Frontal cortex (tissue), 4 donors: Measurements from ENCODE around the gene RNF157. TPM values are rescaled to one million over a fixed set of nuclear protein-coding genes. Genes with fewer than 3 reads are reported as not detected.
A peak's percentile ranks its signal among the peaks of the same experiment; 100 is the strongest.
"Not testable (repeated sequence)": the region's sequence is repeated elsewhere in the genome, so short reads cannot be mapped to it uniquely, and the experiment has no call there.

ENCODE experiments used
- DNase-seq, 2 donors: peaks; one replicate each; pipeline ENCODE4 v3.0.0; 2012; ENCODE audit warnings: low spot score in 2 of 2
- FAIRE-seq: peaks from 2 replicates; lab custom pipeline; 2012; peaks lifted over from hg19 to GRCh38; lab: Jason Lieb, UNC
- total RNA-seq: library from RNA; depleted of rRNA; stranded (reverse); fragments of >200 nt; gene quantifications from one replicate; pipeline ENCODE4 v1.2.3, GENCODE V29; 2014
- donor health status: control.
- donor health status: control.
- donor health status: control.

RNF157 gene
- total RNA-seq, 1 donor from 2014 or later = 18.3 TPM

DNA sequence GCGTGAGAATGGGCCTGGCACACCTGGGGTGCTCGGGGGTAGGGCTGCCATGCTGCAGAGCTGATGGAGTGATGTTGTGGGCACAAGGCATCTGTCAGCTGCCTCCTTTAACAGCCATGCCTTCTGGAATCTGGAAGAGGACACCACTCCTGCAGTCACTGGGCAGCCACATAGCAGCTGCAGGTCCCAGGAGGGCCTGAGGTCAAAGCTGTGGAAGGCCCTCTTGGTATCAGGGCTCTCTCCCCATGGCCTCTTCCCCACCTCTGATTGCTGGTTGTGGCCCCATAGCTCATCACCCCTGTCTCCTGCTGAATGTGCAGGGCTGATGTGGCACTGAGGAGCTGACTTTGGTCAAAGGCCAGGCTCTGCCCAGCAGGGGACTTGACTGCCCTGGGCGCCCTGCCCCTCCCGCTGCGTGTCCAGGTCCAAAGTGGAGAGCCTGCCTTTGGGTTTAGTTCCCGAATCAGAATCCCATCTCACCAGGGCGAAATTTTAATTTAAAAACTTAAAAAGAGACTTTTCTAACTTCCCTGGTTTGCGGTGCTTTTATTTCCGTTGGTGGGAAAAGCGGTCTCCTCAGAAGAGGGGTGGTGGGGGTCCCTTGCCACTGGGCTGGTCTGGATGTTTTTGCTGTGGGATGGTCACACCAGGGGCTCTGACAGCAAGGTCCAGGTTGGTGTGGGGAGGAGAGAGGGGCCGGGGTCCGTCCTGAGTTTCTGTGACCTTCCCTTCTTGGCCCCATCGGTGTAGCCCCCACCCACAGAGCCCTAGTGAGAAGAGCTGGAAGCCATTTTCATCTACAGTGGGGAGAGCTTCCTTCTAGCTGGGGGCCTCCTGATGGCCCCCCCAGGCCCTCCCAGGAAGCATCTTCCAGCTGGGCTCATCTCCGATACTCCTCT lies 30.7 kb upstream of the RNF157 start:
- no peak for DNase-seq
- FAIRE-seq = no peak

DNA sequence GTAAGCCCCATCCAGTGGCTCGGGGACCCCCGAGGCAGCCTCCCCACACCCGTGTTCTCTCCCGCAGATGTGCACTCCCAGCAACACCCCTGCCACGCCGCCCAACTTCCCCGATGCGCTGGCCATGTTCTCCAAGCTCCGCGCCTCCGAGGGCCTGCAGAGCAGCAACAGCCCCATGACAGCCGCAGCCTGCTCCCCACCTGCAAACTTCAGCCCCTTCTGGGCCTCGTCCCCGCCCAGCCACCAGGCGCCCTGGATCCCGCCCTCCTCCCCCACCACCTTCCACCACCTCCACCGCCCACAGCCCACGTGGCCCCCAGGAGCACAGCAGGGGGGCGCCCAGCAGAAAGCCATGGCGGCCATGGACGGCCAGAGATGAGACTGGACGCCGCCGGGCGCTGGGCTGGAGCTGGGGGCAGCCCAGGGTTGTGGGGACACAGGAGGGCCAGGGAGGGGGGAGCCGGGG lies 29.9 kb upstream of the RNF157 start:
- DNase-seq = no peak
- FAIRE-seq = no peak

DNA sequence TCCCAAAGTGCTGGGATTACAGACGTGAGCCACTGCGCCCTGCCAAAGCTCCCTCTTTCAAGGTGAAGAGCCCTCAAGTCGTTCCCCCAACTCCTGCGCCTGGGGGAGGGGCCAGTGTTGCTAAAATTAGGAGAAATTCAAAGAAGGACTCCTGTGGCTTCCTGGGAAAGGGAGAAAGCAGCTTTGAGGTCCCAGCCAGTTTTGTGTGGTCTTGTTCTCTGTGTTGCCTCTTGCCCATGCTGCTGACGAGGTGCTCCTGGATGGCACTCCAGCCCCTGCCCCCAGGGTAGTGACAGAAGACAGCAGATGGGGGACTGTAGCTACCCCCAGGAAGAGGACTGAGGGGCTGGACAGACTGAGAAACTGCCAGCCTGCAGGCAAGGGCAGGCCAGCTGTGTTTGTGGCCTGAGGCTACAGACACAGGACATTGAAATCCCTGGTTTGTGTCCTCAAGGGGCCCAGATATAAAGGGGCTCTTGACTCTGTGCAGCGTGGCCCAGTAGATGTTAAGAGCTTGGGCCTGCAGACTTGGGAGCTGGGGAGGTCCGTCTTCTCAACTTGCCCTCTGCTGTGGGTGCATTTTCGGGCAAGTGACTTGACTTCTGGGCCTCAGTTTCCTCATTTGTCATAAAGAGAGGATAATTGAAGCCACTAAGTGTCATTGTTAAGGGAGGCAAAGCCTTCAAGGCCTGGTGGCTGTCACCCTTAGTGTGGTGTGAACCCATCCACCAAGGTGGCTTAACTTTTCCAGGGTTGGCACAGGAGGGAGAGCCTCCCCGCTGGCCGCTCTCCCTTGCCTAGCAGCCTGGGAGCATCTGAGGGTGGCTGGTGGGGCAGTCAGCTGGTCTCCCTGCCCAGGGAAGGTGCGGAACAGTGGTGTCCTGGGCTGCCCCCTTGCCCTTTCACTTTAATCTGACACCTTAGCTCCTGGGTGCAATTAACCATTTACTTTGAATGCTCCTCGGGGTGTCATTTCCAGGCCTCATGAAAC lies 29.0 kb upstream of the RNF157 start:
- FAIRE-seq (no peak), DNase-seq (no peak)

DNA sequence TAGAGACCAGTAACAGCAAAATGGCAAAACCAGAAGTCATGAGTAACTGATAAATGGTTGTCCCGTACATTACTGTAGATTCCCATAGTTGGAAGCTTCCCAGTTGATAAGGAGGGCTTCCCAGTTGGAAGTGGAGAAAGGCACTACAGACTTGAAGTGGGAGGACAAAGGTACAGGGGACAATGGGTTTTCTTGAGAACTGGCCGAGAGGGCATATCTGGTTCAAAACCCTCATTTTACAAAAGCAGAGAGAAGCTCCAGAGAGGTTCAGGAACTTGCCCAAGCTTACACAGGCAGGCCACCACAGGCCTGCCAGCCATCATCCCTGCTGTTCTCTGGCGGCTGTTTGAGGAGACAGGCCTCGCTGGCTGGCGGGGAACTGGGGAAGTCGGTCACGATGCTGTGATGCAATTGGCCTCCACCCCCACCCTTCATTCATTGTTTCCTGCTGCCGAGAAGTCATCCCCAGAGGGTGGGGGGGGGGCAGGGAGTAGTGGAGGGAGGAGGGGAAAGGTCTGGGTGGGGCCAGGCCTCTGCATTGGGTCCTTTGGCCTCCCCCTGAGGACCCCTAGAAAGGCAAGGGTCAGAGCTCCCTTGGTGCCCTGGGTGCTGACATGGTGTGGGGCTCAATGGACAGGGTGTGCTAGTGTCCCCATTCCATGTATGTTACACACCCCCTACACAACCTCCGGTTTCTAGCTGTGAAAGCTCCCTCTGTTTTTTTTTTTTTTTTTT lies 27.9 kb upstream of the RNF157 start:
- FAIRE-seq (no peak), DNase-seq (peak; percentile 74)

DNA sequence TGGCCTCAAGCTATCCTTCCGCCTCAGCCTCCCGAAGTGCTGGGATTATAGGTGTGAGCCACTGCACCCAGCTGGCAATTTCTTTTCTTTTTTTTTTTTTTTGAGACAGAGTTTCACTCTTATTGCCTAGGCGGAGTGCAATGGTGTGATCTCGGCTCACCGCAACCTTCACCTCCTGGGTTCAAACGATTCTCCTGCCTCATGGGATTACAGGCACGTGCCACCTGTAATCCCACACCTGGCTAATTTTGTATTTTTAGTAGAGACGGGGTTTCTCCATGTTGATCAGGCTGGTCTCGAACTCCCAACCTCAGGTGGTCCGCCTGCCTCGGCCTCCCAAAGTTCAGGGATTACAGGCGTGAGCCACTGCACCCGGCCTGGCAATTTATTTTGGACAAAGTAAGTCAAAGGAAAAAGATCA lies 27.3 kb upstream of the RNF157 start:
- DNase-seq, FAIRE-seq: not testable (repeated sequence)

DNA sequence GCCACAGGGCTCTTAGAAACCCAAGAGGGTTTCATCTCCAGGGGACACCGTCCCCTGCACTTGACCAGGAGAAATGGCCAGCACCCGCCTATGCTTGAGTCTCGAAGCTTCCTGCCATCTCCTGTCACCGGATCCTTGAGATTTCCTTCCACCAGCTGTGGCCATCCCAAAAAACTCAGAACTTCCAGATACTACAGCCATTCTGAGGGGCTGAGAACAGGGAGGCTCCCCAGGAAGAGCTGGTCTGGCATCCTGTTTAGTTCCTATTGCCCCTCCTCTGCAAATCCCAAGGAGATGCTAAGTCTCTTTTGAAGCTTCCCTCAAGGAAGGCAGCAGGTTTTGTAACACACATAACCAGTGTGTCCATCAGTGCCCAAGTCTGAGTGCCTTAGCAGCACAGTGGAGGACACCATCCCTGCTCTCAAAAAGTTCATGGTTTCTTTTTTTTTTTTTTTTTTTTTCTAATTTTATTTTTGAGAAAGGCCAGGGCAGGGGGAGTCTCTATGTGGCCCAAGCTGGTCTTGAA lies 26.8 kb upstream of the RNF157 start:
- no peak for FAIRE-seq
- DNase-seq = no peak

DNA sequence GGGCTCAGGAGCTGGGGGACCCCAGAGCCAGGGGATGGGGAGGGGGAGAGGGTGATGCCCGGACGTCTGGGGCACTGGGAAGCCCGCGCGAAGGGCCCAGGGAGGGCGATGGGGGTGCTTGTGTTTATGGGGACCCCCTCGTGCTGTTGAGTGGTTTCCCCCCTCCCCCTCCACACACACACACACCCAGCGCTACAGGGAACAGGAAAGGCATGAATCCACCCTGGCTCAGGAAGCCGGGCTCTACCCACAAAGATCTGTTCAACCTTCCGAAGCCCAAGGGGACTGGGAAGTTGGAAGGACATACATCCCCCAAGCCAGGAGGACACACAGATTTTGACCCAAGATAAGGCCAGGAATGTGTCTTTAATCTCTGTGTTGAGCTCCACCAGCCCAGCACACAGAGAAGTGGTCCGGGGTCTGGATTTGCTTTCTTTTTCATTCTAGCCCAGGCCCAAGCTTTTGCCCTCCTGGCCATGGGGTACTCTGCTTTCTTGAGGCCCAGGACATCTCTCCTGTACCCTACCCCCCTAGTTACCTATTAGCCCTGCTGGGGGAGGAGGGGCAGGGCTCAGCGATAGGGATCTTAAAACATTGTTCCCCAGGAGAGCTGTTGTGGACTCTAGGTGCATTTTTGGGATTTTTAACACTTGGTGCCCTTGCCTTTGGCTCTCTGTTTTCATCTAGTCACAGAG lies 26.1 kb upstream of the RNF157 start:
- FAIRE-seq (no peak), DNase-seq (no peak)

DNA sequence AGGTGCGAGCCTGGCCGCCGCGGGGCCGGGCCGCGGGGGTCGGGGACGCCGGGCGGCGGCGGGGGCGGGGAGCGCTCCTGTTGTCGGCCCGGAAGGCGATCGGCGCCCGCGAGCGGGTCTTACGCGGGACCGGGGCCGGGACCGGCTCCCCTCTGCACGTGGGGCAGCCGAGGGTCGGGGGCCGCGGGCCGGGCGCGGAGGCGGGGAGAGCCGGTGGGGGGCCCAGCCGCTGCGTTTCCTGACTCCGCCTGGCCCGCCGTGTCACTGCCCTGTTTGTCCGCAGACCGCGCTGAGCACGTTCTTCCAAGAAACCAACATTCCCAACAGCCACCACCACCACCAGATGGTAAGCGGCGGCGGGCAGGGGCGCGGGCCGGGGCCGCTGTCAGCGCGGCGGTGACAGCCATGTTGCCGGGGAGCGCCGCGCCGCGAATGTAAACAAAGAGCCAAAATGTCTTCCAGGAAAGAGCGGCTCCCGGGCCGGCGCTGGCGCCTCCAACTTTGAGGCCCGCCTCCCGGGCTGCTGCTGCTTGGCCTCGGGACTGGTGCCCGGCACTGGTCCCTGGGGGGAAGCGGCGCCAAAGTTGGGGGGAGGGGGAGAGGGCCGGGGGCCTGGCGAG lies 25.4 kb upstream of the RNF157 start:
- no peak for DNase-seq
- FAIRE-seq = no peak

DNA sequence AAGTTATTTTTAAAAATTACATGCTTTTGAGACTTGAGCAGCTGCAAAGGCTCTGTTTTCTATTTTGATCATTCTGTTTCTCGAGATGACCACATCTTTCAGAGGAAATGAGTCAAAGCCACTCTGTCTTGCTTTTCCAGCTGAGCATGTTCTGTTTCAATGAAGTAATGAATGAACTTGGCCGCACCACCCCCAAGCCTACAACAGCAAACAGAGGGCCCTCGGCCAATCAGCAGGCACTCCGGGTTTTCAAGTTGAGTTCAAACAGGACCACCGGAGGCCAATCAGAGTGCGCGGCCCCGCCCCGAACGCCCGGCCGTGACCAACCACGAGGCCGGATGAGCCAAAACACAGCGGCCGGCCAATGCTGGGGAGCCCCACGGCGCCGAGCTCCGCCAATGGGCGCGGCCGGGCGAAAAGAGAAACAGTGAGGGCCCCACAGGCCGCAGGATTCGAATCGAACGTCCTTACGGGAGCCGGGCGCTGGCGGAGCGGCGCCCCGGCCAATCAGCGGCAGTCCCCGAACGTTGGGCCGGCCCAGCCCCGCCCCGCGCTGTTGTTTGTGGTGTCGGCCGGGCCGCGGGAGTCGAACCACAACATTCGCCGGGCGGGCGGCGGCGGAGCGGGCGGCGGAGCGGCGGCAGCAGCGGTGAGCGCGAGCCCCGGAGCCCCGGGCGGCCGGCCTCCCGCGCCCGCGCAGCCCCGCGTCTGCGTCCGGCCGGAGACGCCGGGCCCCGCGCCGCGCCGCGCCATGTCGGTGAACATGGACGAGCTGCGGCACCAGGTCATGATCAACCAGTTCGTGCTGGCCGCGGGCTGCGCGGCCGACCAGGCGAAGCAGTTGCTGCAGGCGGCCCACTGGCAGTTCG lies 24.7 kb upstream of the RNF157 start, which contains the start of gene UBALD2:
TSS of gene UBALD2 (plus strand) at position 594 of the 869 bp plus-strand sequence. CDS start at position 752, 158 bp downstream.
- DNase-seq (peak; percentile 97 to 98), FAIRE-seq (peak; percentile 61)

DNA sequence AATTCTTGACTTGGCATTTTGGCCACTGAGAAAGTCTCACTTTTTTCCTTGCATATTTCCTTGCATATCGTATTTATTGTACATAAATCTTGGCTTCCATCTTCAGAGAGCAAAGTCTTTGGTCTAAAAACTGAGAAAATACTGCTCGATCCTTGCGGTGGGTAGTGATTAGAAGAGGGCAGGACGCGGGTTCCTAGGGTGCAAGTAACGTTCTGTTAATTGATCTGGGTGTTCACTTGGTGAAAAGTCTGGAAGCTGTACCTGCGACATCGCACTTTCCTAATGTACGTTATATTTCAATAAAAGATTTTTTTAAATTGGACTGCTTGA lies 24.1 kb upstream of the RNF157 start:
- no peak for FAIRE-seq

DNA sequence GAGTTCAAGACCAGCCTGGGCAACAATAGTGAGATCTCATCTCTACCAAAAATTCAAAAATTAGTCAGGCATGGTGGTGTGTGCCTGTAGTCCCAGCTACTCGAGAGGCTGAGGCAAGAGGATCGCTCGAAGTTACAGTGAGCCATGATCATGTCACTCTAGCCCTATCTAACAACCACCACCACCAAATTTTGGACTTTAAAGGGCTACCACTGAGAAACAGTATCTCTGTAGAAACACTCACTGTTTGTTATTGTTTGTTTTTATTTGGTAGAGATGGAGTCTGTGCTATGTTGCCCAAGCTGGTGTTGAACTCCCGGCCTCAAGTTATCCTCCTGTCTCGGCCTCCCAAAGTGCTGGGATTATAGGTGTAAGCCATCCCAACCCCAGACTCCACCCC lies 23.6 kb upstream of the RNF157 start:
- FAIRE-seq (no peak), DNase-seq (no peak)

More for the DNA sequence above, 24.1 kb upstream of the RNF157 start:
- DNase-seq = no peak

DNA sequence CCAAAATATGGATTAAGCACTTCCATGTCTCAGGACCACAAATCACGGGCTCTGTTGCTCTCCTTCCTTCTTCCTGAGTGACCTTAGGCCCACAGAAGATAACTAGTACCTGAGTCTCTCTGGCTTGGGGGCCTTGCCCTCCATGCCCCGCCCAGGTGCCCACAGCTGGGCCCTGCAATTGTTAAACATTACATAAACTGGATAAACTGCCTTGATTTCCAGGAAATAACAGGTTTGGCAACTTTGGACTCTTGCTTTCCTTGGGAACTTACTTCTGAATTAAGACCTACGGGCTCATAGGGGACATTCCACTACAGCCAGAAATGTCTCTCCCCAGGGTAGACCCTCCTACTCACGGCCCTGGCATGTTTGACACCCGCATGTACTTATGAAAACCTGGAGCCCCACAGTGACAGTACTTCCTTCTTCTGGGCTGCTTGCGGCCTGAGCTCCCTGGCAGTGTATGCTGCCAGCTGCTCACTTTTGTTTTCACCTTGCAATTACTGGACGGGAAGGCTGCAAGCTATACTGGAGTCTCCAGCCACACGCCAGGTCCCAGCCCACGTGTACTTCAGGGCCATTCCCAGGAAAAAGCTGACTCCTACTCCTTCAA lies 22.5 kb upstream of the RNF157 start:
- no peak for FAIRE-seq
- DNase-seq = no peak

DNA sequence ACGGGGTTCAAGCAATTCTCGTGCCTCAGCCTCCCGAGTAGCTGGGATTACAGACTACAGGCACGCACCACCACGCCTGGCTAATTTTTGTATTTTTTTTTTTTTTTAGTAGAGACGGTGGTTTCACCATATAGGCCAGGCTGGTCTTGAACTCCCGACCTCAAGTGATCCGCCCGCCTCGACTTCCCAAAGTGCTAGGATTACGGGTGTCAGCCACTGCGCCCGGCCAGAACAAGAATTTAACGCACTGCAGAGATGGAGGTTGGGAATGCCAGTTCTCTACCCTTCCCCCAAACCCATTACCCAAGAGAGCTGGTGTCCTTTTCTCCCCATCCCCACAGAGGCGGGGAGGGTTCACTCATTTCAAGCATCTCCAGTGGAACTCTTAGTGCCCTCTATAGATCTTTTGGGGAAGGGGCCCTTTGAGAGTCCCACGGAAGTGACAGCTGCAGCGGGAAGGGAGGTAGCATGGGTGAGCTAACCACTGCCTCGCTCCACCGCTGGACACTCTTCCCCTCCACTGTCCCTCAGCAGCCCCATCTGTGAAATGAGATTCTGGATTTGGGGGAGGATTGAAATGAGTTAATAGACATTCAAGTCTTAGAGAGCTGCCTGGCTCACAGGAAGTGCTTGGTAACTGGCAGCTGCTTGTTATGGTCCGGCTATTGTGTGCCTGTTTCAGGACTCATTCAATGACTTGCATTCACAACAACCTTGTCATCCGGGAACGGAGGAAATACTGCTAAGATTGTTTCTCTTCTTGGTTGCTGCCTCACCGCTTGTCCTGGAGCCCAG lies 21.3 kb upstream of the RNF157 start:
- no peak for DNase-seq
- FAIRE-seq = no peak

DNA sequence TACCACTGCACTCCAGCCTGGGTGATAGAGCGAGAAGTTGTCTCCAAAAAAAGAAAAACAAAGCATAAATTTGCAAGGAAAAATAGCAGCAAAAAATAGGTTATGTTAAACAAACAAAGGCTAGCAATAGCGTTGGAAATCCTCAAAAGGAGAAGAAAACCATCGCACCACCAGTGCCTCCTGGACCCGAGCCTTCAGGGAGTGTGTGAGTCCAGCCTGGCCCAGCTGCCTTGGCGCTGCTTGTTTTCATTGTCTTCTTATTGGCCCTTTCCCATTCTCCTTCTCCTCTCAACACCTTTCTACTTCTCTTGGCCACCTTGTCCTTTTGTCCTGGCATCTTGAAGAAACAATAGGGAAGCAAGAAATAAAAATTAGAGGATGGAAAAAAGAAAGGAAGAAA lies 20.4 kb upstream of the RNF157 start:
- FAIRE-seq = no peak
- no peak for DNase-seq

DNA sequence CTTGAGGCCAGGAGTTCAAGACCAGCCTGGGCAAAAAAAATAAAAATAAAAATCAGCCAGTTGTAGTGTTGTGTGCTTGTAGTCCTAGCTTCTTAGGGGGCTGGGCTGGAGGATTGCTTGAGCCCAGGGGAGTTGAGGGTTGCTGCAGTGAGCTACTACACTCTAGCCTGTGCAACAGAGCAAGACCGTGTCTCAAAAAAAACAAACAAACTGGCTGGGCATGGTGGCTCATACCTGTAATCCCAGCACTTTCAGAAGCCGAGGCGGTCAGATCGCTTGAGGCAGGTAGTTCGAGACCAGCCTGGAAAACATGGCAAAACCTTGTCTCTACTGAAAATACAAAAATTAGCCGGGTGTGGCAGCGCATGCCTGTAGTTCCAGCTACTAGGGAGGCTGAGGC lies 19.9 kb upstream of the RNF157 start:
- DNase-seq = no peak
- FAIRE-seq = no peak

DNA sequence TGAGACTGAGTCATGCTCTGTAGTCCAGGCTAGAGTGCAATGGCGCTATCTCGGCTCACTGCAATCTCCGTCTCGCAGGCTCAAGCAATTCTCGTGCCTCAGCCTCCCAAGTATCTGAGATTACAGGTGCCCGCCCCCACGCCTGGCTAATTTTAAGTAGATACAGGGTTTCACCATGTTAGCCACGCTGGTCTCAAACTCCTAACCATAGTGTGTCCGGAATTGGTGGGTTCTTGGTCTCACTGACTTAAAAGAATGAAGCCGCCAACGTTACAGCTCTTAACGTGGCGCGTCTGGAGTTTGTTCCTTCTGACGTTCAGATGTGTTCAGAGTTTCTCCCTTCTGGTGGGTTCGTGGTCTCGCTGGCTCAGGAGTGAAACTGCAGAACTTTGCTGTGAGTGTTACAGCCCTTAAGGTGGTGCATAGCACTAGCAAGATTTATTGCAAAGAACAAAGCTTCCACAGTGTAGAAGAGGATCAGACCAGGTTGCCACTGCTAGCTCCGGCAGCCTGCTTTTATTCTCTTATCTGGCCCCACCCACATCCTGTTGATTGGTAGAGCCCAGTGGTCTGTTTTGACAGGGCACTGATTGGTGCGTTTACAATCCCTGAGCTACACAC lies 16.2 kb upstream of the RNF157 start:
- DNase-seq, FAIRE-seq: not testable (repeated sequence)
